ENCODE data around the gene CFAP53. TPM values are rescaled to one million over a fixed set of nuclear protein-coding genes. Genes with fewer than 3 reads are reported as not detected.

CFAP53 gene
- total and polyA plus RNA-seq, 2 of the 13 experiments (the other 11 are each of a cell fraction or from before 2014, with no cell fraction given): 0.05 to 0.07 TPM

- TF ChIP-seq NR2F1 (CRISPR knock-in tag; IDR thresholded peaks at IDR 0.05): 0 out of 4 replicates have a peak, but pooled peaks of 1 of the 2 experiments have one; percentile 33
- peak; percentile 77; the same call in 1 of the 2 replicates for TF ChIP-seq CREBL2 (CRISPR knock-in tag; IDR thresholded peaks at IDR 0.05; ENCODE audit: borderline replicate concordance)
- no peak for TF ChIP-seq U2AF1 (optimal IDR thresholded peaks at IDR 0.05; ENCODE audit: low read depth, low read length)
- no peak for TF ChIP-seq PCBP2 (optimal IDR thresholded peaks at IDR 0.05; ENCODE audit: low read depth, low read length, poor library complexity, severe bottlenecking)
- TF ChIP-seq HNRNPK (IDR thresholded peaks at IDR 0.05; ENCODE audit: low read depth, low read length, poor library complexity, severe bottlenecking): no peak
- TF ChIP-seq ZNF225 (CRISPR knock-in tag; IDR thresholded peaks at IDR 0.05): peak; percentile 30; the same call in 1 of the 2 replicates
- no peak for TF ChIP-seq NR1H2 (CRISPR knock-in tag; IDR thresholded peaks at IDR 0.05; ENCODE audit: borderline replicate concordance, low read depth)
- TF ChIP-seq BHLHE40 (IDR thresholded peaks at IDR 0.05; ENCODE audit: low read length): peak; percentile 81
- peak; percentile 82 for TF ChIP-seq AGO2 (optimal IDR thresholded peaks at IDR 0.05; ENCODE audit: low read depth, low read length)
- TF ChIP-seq GATAD2A (CRISPR knock-in tag; IDR thresholded peaks at IDR 0.05): peak; percentile 49; the same call in 1 of the 2 replicates
- TF ChIP-seq ZFY (CRISPR knock-in tag; IDR thresholded peaks at IDR 0.05): peak; percentile 86
- TF ChIP-seq NR2C2 (CRISPR knock-in tag; IDR thresholded peaks at IDR 0.05; ENCODE audit: borderline replicate concordance): peak; percentile 99
- TF ChIP-seq MYNN (CRISPR knock-in tag; IDR thresholded peaks at IDR 0.05; ENCODE audit: low read depth): no peak
- 0 out of 2 replicates have a peak, but pooled peaks have one; percentile 71 for TF ChIP-seq PAWR (CRISPR knock-in tag; IDR thresholded peaks at IDR 0.05; ENCODE audit: borderline replicate concordance)
- no peak for TF ChIP-seq ZNF30 (CRISPR knock-in tag; IDR thresholded peaks at IDR 0.05)
- peak; percentile 65; the same call in 1 of the 2 replicates for TF ChIP-seq DMAP1 (CRISPR knock-in tag; IDR thresholded peaks at IDR 0.05)
- no peak for TF ChIP-seq PAX8 (CRISPR knock-in tag; IDR thresholded peaks at IDR 0.05; ENCODE audit: borderline replicate concordance)
- peak; percentile 79; the same call in 1 of the 2 replicates for TF ChIP-seq IRF2 (CRISPR knock-in tag; IDR thresholded peaks at IDR 0.05)
- TF ChIP-seq GABPB1 (CRISPR knock-in tag; IDR thresholded peaks at IDR 0.05): peak; percentile 99
- TF ChIP-seq ZNF570 (CRISPR knock-in tag; IDR thresholded peaks at IDR 0.05; ENCODE audit: borderline replicate concordance): no peak
- no peak for TF ChIP-seq ARID2 (CRISPR knock-in tag; IDR thresholded peaks at IDR 0.05; ENCODE audit: borderline replicate concordance)
- TF ChIP-seq EEA1 (CRISPR knock-in tag; IDR thresholded peaks at IDR 0.05; ENCODE audit: borderline replicate concordance): no peak
- TF ChIP-seq, protein P1, sequence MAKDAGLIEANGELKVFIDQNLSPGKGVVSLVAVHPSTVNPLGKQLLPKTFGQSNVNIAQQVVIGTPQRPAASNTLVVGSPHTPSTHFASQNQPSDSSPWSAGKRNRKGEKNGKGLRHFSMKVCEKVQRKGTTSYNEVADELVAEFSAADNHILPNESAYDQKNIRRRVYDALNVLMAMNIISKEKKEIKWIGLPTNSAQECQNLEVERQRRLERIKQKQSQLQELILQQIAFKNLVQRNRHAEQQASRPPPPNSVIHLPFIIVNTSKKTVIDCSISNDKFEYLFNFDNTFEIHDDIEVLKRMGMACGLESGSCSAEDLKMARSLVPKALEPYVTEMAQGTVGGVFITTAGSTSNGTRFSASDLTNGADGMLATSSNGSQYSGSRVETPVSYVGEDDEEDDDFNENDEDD (CRISPR knock-in tag; IDR thresholded peaks at IDR 0.05; ENCODE audit: borderline replicate concordance): peak; percentile 86
- TF ChIP-seq GZF1 (CRISPR knock-in tag; IDR thresholded peaks at IDR 0.05): no peak
- peak; percentile 96 for TF ChIP-seq KAT8 (CRISPR knock-in tag; IDR thresholded peaks at IDR 0.05)
- TF ChIP-seq ZNF691 (CRISPR knock-in tag; IDR thresholded peaks at IDR 0.05; ENCODE audit: borderline replicate concordance, low read depth): peak; percentile 45; the same call in 1 of the 2 replicates
- TF ChIP-seq HMG20B (CRISPR knock-in tag; conservative IDR thresholded peaks at IDR 0.05): no peak
- 0 out of 2 replicates have a peak, but pooled peaks have one; percentile 33 for TF ChIP-seq ZNF614 (CRISPR knock-in tag; IDR thresholded peaks at IDR 0.05; ENCODE audit: borderline replicate concordance)
- TF ChIP-seq MZF1 (CRISPR knock-in tag; IDR thresholded peaks at IDR 0.05; ENCODE audit: borderline replicate concordance): 0 out of 2 replicates have a peak, but pooled peaks have one; percentile 25
- TF ChIP-seq SP4 (CRISPR knock-in tag; IDR thresholded peaks at IDR 0.05): peak; percentile 73; the same call in 1 of the 2 replicates
Measured at GRCh38 chr18:50281295-50281971, 15.1 kb upstream of the CFAP53 start, which contains the start of gene MBD1 (continued).
